GM12878 (cell line): ENCODE data around the gene COL15A1. TPM values are rescaled to one million over a fixed set of nuclear protein-coding genes. Genes with fewer than 3 reads are reported as not detected.
A peak's percentile ranks its signal among the peaks of the same experiment; 100 is the strongest.

Experiments
- ATAC-seq: fragments of 200-7000 bp; cut with Tn5 transposase; 3 replicates; pipeline ENCODE4 v1.9.1; 2020; ENCODE audit warnings: mild to moderate bottlenecking, moderate library complexity
- BruUV-seq: library from RNA; stranded (reverse); fragments of 400-500 nt; replicated peaks from 2 replicates; lab custom pipeline; 2021; lab: Mats Ljungman, UMichigan
- CTCF ChIA-PET: fragments of 300-600 bp; sonication (Branson Sonifier 250); formaldehyde crosslinking; extraction: SDS; loops from one replicate; lab custom pipeline; 2021; ENCODE audit warnings: inconsistent platforms; lab: Yijun Ruan, JAX
- POLR2A ChIA-PET: fragments of 350-600 bp; formaldehyde crosslinking; extraction: SDS; loops from one replicate; lab custom pipeline; 2021; ENCODE audit warnings: inconsistent platforms; lab: Charles Lee
- RAD21 ChIA-PET: fragments of 300-600 bp; sonication (Branson Sonifier 250); formaldehyde crosslinking; loops from one replicate; lab custom pipeline; 2023; ENCODE audit warnings: antibody characterized with exemption; ENCODE audit not compliant: unreplicated experiment; lab: Charles Lee
- SMC1A ChIA-PET: fragments of 300-600 bp; sonication (Branson Sonifier 250); formaldehyde crosslinking; loops from one replicate; lab custom pipeline; 2023; ENCODE audit not compliant: unreplicated experiment, uncharacterized antibody; lab: Charles Lee
- DNase-seq: peaks from one replicate; pipeline ENCODE4 v3.0.0-alpha.2; 2011; ENCODE audit warnings: low read depth, low spot score
- FAIRE-seq: peaks from 3 replicates; lab custom pipeline; 2011; peaks lifted over from hg19 to GRCh38; lab: Jason Lieb, UNC
- H2AFZ ChIP-seq: 2 replicates; pipeline ENCODE4 v1.6.0; 2011; ENCODE audit warnings: low read depth, low read length, control low read depth; ENCODE audit not compliant: control insufficient read depth
- H3K27ac ChIP-seq: 2 replicates; pipeline ENCODE4 v1.5.1; 2011; ENCODE audit warnings: control low read depth; ENCODE audit not compliant: control insufficient read depth, insufficient read depth
- H3K27me3 ChIP-seq, 2 experiments: replicated peaks in 1 of 2; 2 replicates each; pipeline versions ENCODE4 v1.6.0 to v1.6.1; 2011; ENCODE audit warnings: low read length in 1 of 2; ENCODE audit not compliant: control insufficient read depth in 2 of 2, insufficient read depth in 2 of 2
- H3K36me3 ChIP-seq, 2 experiments: 2 replicates each; pipeline ENCODE4 v1.5.1; 2011; ENCODE audit warnings: low read length in 1 of 2; ENCODE audit not compliant: control insufficient read depth in 2 of 2, insufficient read depth in 2 of 2
- H3K4me1 ChIP-seq: 2 replicates; pipeline ENCODE4 v1.6.1; 2011; ENCODE audit warnings: mild to moderate bottlenecking, low read length, moderate library complexity, mixed read lengths; ENCODE audit not compliant: control insufficient read depth, insufficient read depth
- H3K4me2 ChIP-seq: 2 replicates; pipeline ENCODE4 v1.6.0; 2011; ENCODE audit warnings: control low read depth; ENCODE audit not compliant: control insufficient read depth, insufficient read depth
- H3K4me3 ChIP-seq: fragments of 200-600 bp; sonication (generic); 2 replicates; pipeline ENCODE4 v1.5.1; 2016
- H3K79me2 ChIP-seq: 2 replicates; pipeline ENCODE4 v1.6.0; 2011; ENCODE audit warnings: low read length; ENCODE audit not compliant: control insufficient read depth, insufficient read depth
- H3K9ac ChIP-seq: 2 replicates; pipeline ENCODE4 v1.8.0; 2011; ENCODE audit warnings: low read length, control low read depth, mixed read lengths; ENCODE audit not compliant: control insufficient read depth, insufficient read depth
- H3K9me3 ChIP-seq: replicated peaks from 3 replicates; pipeline ENCODE4 v1.5.1; 2011; ENCODE audit warnings: mild to moderate bottlenecking, low read length; ENCODE audit not compliant: control insufficient read depth, insufficient read depth
- H4K20me1 ChIP-seq: 2 replicates; pipeline ENCODE4 v1.6.0; 2011; ENCODE audit not compliant: control insufficient read depth, insufficient read depth
- BMI1 ChIP-seq: fragments of 450-650 bp; IDR thresholded peaks from 2 replicates; pipeline ENCODE4 v1.6.1; 2016; ENCODE audit warnings: mild to moderate bottlenecking, moderate library complexity, borderline replicate concordance
- E2F8 ChIP-seq: fragments of 450-650 bp; IDR thresholded peaks from 2 replicates; pipeline ENCODE4 v1.6.1; 2018; ENCODE audit warnings: mild to moderate bottlenecking, low read depth, moderate library complexity; ENCODE audit not compliant: partially characterized antibody
- FOXM1 ChIP-seq: IDR thresholded peaks from 2 replicates; pipeline ENCODE4 v1.6.1; 2012; ENCODE audit warnings: low read depth, mild to moderate bottlenecking, inconsistent platforms, low read length, moderate library complexity
- HDAC2 ChIP-seq: fragments of 200-600 bp; sonication (generic); IDR thresholded peaks from 2 replicates; pipeline ENCODE4 v1.6.1; 2017
- IKZF2 ChIP-seq, 2 experiments: fragments of 450-650 bp; IDR thresholded peaks; 2 replicates each; pipeline ENCODE4 v1.6.1; 2017; ENCODE audit warnings: mild to moderate bottlenecking in 2 of 2, moderate library complexity in 2 of 2
- MTA2 ChIP-seq: fragments of 450-650 bp; IDR thresholded peaks from 2 replicates; pipeline ENCODE4 v1.6.1; 2016; ENCODE audit warnings: low read depth, mild to moderate bottlenecking, moderate library complexity
- NFXL1 ChIP-seq: fragments of 450-650 bp; IDR thresholded peaks from 2 replicates; pipeline ENCODE4 v1.6.1; 2017; ENCODE audit warnings: antibody characterized with exemption, mild to moderate bottlenecking, borderline replicate concordance
- PKNOX1 ChIP-seq: fragments of 450-650 bp; IDR thresholded peaks from 2 replicates; pipeline ENCODE4 v1.6.1; 2016; ENCODE audit warnings: mild to moderate bottlenecking
- SIN3A ChIP-seq: IDR thresholded peaks from 2 replicates; pipeline ENCODE4 v1.6.1; 2012; ENCODE audit warnings: low read depth, low read length, improper control_type of control experiment
- STAT3 ChIP-seq: IDR thresholded peaks from 2 replicates; pipeline ENCODE4 v1.6.1; 2011; ENCODE audit warnings: low read depth, low read length, improper control_type of control experiment
- TAF1 ChIP-seq: IDR thresholded peaks from 2 replicates; pipeline ENCODE4 v1.6.1; 2011; ENCODE audit warnings: mild to moderate bottlenecking, low read depth, low read length, borderline replicate concordance
- USF2 ChIP-seq: IDR thresholded peaks from 2 replicates; pipeline ENCODE4 v1.6.1; 2011; ENCODE audit warnings: low read depth, low read length, improper control_type of control experiment, borderline replicate concordance
- YBX1 ChIP-seq: fragments of 450-650 bp; IDR thresholded peaks from 2 replicates; pipeline ENCODE4 v1.6.1; 2016; ENCODE audit warnings: antibody characterized with exemption
- WGBS: methylation state at CpG from one replicate; pipeline ENCODE4 v1.1.6; 2016; ENCODE audit warnings: low lambda C conversion rate; ENCODE audit not compliant: insufficient replicate concordance, insufficient coverage; ENCODE audit errors: missing lambda C conversion rate; 5-methylcytosine and 5-hydroxymethylcytosine counted together
- in situ Hi-C: fragments of 300-500 bp; cut with MboI; formaldehyde crosslinking; loops from 9 replicates; pipeline ENCODE4 v1.14.3; 2018; ENCODE audit warnings: mixed read lengths
- intact Hi-C: fragments of 100-400 bp; cut with micrococcal nuclease; formaldehyde crosslinking; loops from one replicate; pipeline ENCODE4 v1.14.2; 2022; ENCODE audit not compliant: unreplicated experiment
- polyA plus RNA-seq, 11 experiments: library from polyadenylated mRNA; depleted of rRNA in 4 of 11; unstranded in 6 of 11; stranded (reverse) in 5 of 11; fragments of >200 nt; fragmentation: Nextera tagmentation in 4 of 11; fragmentation: Illumina TruSeq in 1 of 11; extraction: Ambion mirVana in 4 of 11; extraction: Trizol in 1 of 11; gene quantifications; 1 replicate in 1 of 11; 2 replicates in 10 of 11; pipeline versions ENCODE4 v1.2.1 to v1.2.3, GENCODE V29; 2011 to 2016; ENCODE audit warnings: inconsistent platforms in 2 of 11, missing spikeins in 2 of 11, low read depth in 1 of 11
- total RNA-seq, 4 experiments: library from RNA; depleted of rRNA in 3 of 4; stranded (reverse); fragments of >200 nt in 3 of 4; fragmentation: Illumina TruSeq in 1 of 4; extraction: Trizol in 1 of 4; gene quantifications; 2 replicates each; pipeline versions ENCODE4 v1.2.1 to v1.2.3, GENCODE V29; 2013 to 2021
- TF ChIP-seq, protein P1 (sequence below): fragments of 150-350 bp; IDR thresholded peaks from 2 replicates; pipeline ENCODE4 v1.6.1; 2014; ENCODE audit warnings: mild to moderate bottlenecking, low read depth, low read length

Gene COL15A1
- total and polyA plus RNA-seq, 10 of the 15 experiments (the other 5 are each of a cell fraction or from before 2014, with no cell fraction given): 0.01 to 0.28 (median 0.06) TPM; not detected in 2

- ChIA-PET CTCF (interaction anchor here (0.8 to 2.3 kb wide), 7 partner anchors 8 to 105 kb away, joined by 3 to 13 read pairs (median 4); no protein-coding TSS in a partner anchor), POLR2A (interaction anchor here (1.0 to 2.4 kb wide), 8 partner anchors 12 to 50 kb away, joined by 3 to 20 read pairs (median 5); no protein-coding TSS in a partner anchor)
- peaks cover 23% of the 10 kb centered on the region for H3K79me2 ChIP-seq
- in situ Hi-C loops: no loop called here
- FAIRE-seq (no peak), DNase-seq (no peak), ATAC-seq (no peak)
- no peaks in the 10 kb centered on the region for H3K9me3 ChIP-seq
- H3K4me2 ChIP-seq: peak overlapping the region; percentile 97
- H3K4me1 ChIP-seq: peaks cover 8% of the 10 kb centered on the region; the same call in 1 of the 2 replicates
- no peaks in the 10 kb centered on the region for H4K20me1 ChIP-seq
- intact Hi-C loops: loop anchor here (2.0 to 5.0 kb wide), 2 partner anchors 25 to 49 kb away; no protein-coding TSS in a partner anchor
- TSS peak; percentile 42 for BruUV-seq
- no peaks in the 10 kb centered on the region for H3K36me3 ChIP-seq
- H3K9ac ChIP-seq: peak overlapping the region; percentile 76
- WGBS: 9% methylated on average over 9 of the region's 9 CpGs
- H3K4me3 ChIP-seq: peak overlapping the region; percentile 87
- peak overlapping the region; percentile 69 for H2AFZ ChIP-seq
- TF ChIP-seq USF2 (no peak), E2F8 (peak; percentile 26), TAF1 (no peak), NFXL1 (no peak), PKNOX1 (peak; percentile 82), FOXM1 (no peak), BMI1 (no peak), IKZF2 (IDR thresholded peaks at IDR 0.05) (0 out of 4 replicates have a peak, but pooled peaks of 1 of the 2 experiments have one; percentile 43), MTA2 (no peak), YBX1 (no peak), HDAC2 (no peak), STAT3 (no peak), SIN3A (no peak)
- TF ChIP-seq, protein P1, sequence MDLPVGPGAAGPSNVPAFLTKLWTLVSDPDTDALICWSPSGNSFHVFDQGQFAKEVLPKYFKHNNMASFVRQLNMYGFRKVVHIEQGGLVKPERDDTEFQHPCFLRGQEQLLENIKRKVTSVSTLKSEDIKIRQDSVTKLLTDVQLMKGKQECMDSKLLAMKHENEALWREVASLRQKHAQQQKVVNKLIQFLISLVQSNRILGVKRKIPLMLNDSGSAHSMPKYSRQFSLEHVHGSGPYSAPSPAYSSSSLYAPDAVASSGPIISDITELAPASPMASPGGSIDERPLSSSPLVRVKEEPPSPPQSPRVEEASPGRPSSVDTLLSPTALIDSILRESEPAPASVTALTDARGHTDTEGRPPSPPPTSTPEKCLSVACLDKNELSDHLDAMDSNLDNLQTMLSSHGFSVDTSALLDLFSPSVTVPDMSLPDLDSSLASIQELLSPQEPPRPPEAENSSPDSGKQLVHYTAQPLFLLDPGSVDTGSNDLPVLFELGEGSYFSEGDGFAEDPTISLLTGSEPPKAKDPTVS: no peak
- TF ChIP-seq, all 136 proteins: peak for 3
- Histone ChIP-seq H3K27ac (peak overlapping the region; percentile 67), H3K27me3 (no peaks in the 10 kb centered on the region)
- ChIA-PET RAD21 (interaction anchor here (1.1 to 7.2 kb wide), 9 partner anchors 8 to 130 kb away, joined by 3 to 83 read pairs (median 5); no protein-coding TSS in a partner anchor), SMC1A (interaction anchor here (0.8 to 7.8 kb wide), 10 partner anchors 12 to 119 kb away, joined by 3 to 113 read pairs (median 4); no protein-coding TSS in a partner anchor)
Measured at GRCh38 chr9:99106044-99106375, 162.3 kb downstream of the COL15A1 start.
